Stimulated activated naive CD8-positive, alpha-beta T cell treated with anti-CD3 and anti-CD28 coated beads, Interleukin-15, Interleukin-2, amounts not matched to agents 100 U/mL and 50 U/mL, for 24 hours (primary cell): ENCODE data around the gene CDH23.

ENCODE experiments used
- ATAC-seq: fragments of 150-1000 bp; cut with Tn5 transposase; one replicate; pipeline ENCODE4 v1.10.0; 2021
- DNase-seq: peaks from one replicate; pipeline ENCODE4 v3.0.0; 2021

Gene CDH23

DNA sequence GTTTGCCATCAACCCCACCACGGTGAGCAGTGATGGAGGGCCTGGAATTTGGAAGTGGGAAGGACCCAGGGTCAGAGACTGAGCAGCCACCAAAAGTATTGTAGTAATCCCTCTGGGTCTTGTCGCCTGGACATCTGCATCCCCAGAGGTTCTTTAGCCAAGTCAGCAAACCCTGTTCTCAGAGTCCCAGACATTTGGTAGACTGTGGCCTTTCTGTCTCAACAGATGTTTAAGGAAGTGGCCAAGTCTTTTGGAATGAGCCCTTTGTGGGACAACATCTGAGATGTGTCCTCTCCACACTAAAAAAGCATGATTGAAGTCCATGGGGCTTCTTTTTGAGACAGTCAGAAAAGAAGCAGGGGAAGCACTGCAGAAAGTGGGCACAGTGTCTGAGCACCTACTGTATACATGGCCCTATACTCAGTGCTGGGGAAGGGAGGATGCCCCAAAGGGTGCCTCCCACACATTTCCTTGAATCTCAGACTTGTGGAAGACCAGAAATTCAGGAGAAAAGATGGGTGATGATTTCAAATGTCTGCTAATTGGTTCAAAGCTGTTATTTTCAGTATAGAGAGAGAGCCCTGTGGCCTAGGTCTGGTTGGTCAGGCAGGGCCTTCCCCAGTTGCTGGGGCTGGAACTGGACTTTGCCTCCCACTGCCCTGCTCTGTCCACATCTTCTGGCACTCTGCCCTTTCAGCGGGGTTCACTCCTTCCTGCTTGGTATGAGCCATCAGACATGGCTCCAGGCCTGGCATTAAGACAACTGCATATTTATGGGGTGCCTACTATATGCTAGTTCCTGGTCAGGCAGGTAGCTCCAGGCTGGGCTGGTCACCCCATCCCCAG lies 403.1 kb downstream of the CDH23 start:
- DNase-seq (no peak), ATAC-seq (no peak)

GRCh38 chr10:71801361-71801760 lies 404.6 kb downstream of the CDH23 start:
- ATAC-seq (no peak), DNase-seq (no peak)

GRCh38 chr10:71802235-71802634 lies 405.5 kb downstream of the CDH23 start:
- DNase-seq: no peak
- no peak for ATAC-seq

GRCh38 chr10:71802715-71803488 lies 406.2 kb downstream of the CDH23 start:
- DNase-seq: no peak

DNA sequence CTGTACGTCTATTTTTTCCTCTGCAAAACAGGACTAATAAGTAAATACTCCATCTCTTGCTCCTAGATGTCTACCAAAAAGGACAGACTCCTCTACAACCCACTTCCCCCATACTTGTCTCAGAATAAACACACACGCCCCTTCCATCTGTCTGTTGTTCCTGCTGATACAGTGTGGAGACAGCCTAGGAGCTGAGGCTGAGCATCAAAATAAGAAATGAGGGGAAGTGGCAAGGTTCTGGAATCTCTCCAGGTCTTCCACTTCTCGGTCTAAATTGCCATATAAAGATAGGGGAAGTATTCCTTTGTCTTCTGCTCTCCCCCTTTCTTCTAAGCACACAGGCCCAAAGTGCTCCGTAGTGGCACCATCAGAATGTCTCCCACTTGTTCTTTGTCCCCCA lies 407.4 kb downstream of the CDH23 start:
- DNase-seq (no peak), ATAC-seq (no peak)

More at GRCh38 chr10:71802715-71803488, 406.2 kb downstream of the CDH23 start:
- no peak for ATAC-seq

DNA sequence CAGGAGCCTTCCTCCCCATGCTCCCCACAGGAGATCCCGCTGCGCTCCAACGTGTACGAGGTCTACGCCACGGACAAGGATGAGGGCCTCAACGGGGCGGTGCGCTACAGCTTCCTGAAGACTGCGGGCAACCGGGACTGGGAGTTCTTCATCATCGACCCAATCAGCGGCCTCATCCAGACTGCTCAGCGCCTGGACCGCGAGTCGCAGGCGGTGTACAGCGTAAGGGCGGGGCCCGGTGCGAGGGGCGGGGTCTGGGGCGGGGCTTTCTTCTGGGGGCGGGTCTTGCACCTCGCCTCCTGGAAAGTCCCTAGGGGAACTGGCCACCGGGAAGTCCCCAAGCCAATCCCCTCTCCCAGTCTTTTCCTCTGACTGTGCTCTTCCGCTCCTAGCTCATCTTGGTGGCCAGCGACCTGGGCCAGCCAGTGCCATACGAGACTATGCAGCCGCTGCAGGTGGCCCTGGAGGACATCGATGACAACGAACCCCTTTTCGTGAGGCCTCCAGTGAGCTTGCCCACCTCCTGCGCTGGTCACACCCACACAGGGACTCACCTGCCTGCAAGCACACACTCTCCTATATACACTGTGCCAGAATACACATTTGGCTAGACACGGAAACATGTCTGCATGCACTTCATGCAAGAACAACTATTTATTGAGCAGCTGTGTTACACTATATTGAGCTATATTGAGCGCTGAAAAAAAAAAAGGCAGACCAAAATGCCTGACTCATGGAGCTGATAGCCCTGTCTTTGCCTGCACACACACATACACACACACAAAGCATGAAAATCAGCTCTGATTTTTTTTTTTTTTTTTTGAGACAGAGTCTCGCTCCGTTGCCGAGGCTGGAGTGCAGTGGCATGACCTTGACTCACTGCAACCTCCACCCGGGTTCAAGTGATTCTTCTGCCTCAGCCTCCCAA lies 409.3 kb downstream of the CDH23 start:
- no peak for ATAC-seq
- DNase-seq: no peak

- no peak for DNase-seq
Observed at GRCh38 chr10:71806704-71807556, 410.2 kb downstream of the CDH23 start.

DNA sequence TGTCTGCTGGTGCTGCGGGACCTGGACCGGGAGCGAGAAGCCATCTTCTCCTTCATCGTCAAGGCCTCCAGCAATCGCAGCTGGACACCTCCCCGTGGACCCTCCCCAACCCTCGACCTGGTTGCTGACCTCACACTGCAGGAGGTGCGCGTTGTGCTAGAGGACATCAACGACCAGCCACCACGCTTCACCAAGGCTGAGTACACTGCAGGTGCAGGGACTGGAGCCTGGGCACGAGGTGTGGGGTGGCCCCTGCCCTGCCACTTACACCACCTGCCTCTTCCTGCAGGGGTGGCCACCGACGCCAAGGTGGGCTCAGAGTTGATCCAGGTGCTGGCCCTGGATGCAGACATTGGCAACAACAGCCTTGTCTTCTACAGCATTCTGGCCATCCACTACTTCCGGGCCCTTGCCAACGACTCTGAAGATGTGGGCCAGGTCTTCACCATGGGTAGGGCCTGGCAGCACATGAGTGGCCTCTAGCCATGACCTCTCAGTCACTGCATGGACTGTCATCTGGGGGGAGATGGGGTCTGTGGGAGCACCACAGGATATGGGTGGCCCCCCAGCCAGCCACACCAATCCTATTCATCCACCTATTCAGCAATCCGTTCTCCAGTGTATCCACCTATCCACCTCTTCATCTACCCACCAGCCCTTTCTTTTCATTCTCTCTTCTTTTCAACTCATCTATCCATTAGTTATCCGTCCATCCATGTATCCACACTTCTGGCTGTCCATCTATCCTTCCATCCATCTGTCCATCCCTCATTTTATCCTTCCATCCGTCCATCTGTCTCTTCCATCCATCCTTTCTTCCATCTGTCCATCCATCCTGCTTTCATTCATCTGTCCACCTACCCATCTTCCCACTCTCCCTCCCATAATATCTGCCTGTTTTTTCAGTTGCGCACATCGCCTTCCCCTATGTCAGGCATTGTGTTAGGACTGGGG lies 411.1 kb downstream of the CDH23 start:
- no peak for DNase-seq
- no peak for ATAC-seq

More at GRCh38 chr10:71806704-71807556, 410.2 kb downstream of the CDH23 start:
- no peak for ATAC-seq

- no peak for ATAC-seq
- no peak for DNase-seq
Observed at GRCh38 chr10:71809628-71810027, 412.9 kb downstream of the CDH23 start.

DNA sequence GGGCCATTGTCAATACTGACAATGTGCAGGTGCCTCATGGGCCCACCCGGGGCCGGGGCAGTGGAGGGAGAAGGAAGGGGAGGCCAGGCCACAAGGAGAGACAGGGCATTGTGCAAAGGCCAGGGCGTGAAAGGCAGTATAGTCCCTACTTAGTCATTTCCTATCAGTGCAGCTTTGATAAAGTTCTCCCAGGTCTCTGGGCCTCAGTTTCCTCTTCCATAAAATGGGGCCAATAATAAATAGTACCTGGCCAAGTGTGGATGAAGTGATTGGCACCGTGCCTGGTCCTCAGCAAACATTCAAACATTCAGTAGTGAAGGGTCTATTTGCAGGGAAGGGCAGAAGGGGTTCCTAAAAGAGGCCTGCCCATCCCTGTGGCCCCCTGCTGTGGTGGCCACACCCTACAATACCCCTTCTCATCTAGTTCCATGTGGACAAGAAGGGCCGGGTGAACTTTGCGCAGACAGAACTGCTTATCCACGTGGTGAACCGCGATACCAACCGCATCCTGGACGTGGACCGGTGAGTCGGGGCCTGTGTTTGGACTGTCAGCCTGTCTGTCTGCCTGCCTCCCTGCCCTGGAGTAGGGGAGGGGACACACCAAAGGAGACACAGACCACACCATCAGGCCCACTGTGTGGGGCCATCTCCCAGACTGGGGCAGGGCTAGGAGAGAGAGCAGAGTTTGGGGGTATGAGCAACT lies 413.5 kb downstream of the CDH23 start:
- no peak for DNase-seq
- ATAC-seq: no peak

DNA sequence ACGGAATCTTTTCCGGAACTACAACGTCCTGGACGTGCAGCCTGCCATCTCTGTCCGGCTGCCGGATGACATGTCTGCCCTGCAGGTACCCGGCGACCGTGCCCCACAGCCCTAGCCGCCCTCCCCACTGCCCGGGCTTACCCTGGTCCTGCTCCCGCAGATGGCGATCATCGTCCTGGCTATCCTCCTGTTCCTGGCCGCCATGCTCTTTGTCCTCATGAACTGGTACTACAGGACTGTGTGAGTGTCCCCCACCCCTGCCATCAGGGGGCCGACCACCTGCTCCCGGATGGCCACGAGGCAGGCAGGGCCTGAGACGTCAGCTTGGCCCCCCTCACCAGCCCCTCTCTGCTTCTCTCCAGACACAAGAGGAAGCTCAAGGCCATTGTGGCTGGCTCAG lies 414.6 kb downstream of the CDH23 start:
- no peak for ATAC-seq
- no peak for DNase-seq

DNA sequence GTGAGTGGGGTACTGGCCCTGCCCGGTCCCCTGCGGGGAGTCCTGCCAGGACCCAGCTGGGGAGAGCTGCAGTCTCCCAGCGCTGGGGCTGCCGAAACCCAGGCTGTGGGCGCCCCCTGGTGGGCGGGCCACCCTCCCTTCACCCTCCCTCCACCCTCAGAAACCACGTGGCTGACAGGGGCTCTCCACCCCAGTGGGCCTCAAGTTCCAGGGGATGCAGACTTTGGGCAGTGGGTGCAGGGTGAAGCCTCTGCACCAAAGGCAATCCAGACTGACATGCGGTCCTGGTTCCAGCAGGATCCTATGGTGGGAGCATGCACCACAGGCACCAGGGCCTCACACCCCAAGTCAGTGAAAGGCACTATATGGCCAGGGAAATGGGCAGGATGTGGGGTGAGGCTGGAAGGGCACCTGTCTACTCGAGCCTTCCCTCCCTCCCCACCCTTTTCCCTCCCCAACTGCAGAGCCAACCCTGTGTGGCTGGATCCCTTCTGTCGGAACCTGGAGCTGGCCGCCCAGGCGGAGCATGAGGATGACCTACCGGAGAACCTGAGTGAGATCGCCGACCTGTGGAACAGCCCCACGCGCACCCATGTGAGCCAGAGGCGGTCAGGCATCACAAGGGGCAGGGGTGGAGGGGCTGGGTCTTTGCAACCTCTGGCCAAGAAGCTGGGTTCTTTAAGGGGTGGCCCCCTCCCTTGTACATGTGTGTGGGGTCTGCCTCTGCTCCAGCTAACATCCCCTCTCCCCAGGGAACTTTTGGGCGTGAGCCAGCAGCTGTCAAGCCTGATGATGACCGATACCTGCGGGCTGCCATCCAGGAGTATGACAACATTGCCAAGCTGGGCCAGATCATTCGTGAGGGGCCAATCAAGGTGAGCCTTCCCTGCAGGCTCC lies 415.5 kb downstream of the CDH23 start:
- peak; percentile 84 for ATAC-seq
- DNase-seq: peak; percentile 87

DNA sequence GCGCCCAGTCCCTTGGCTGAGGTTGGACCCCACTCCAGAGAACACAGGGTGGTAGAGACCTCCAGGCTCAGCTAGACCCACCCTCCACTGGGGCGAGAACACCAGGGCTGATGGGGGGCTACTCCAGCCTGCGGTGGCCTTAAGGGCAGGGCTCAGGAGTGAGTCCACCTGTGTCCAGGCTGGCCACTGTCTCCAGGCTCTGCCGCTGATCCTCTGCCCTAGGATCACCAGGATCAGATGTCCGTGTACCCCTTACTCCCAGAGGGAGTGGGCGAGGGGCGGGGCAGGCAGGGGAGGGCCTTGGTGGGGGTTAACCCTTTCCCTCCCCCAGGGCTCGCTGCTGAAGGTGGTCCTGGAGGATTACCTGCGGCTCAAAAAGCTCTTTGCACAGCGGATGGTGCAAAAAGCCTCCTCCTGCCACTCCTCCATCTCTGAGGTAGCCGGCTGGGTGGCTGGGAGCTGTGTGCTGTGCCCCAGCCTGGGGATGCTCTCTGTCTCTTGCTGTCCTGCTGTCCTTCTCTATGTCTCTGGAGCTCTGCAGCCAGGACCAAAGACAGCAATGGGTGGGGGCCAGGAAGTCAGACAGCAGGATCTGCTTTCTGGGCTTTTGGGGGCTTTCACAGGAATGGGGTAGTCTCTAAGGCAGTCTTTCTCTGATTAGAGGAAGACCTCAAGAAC lies 416.3 kb downstream of the CDH23 start:
- ATAC-seq: no peak
- DNase-seq: no peak

DNA sequence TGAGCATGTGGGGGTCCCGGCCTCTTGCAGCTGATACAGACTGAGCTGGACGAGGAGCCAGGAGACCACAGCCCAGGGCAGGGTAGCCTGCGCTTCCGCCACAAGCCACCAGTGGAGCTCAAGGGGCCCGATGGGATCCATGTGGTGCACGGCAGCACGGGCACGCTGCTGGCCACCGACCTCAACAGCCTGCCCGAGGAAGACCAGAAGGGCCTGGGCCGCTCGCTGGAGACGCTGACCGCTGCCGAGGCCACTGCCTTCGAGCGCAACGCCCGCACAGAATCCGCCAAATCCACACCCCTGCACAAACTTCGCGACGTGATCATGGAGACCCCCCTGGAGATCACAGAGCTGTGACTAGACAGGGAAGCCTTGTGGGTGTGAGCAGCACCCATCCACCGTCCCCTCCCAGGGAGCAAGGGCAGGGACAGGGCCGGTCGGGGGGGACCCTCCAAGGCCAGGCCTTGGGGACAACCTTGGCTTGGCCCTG lies 418.2 kb downstream of the CDH23 start:
- DNase-seq (no peak), ATAC-seq (no peak)

GRCh38 chr10:71815515-71816130 lies 418.9 kb downstream of the CDH23 start:
- no peak for DNase-seq
- ATAC-seq: no peak

DNA sequence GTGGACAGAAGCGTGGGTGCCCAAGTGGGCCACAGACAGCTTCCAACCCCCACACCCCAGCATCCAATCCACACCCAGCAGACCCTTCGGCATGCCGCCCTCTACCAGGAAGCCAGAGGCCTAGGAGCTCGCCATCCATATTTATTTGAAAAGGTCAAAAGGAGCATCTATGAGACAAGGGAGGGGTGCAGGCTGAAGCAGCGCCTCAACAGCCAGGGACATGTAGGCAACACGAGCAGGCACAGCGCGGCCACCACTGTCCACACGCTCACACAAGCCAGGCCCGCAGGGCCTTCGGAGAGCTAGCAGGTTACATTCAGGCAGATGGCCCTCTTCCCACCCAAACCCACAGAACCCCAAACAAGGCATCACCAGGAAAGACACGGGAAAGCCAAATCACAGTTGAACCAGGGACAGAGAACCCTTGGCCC lies 419.7 kb downstream of the CDH23 start:
- ATAC-seq (no peak), DNase-seq (no peak)

GRCh38 chr10:71816936-71817618 lies 420.4 kb downstream of the CDH23 start:
- no peak for ATAC-seq

More at GRCh38 chr10:71816936-71817618, 420.4 kb downstream of the CDH23 start:
- DNase-seq: no peak
